Measurements from ENCODE around the gene OR1F1. TPM values are rescaled to one million over a fixed set of nuclear protein-coding genes. Genes with fewer than 3 reads are reported as not detected.
A peak's percentile ranks its signal among the peaks of the same experiment; 100 is the strongest.
"Not testable (repeated sequence)": the region's sequence is repeated elsewhere in the genome, so short reads cannot be mapped to it uniquely, and the experiment has no call there.

OR1F1 gene
- total RNA-seq, 1 donor from 2014 or later, result not detected

DNA sequence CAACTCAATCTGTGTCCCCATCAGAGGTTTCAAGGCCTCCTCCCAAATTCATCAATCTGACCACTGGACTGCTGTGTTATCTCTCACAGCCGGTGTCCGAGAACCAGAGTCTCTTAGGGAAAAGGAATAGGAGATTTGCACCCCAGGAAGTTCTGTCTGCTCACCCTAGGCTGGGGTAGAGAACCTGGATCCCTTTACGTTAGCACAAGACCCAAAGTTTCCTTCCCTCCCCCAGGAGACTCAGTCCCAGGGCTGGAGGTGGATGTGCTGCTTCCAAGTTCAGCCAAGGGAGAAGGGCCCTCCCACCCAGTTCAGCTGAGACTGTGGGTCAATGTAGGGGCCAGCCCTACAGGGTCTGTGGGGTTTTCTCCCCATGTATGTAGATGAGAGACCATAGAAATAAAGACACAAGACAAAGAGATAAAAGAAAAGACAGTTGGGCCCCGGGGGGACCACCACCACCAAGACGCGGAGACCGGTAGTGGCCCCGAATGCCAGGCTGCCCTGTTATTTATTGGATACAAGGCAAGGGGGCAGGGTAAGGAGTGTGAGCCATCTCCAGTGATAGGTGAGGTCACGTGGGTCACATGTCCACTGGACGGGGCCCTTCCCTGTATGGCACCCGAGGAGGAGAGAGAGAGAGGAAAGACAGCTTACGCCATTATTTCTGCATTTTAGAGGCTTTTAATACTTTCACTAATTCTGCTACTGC is 22.7 kb upstream of the OR1F1 start:
- Histone ChIP-seq H3K36me3 (no peaks in the 10 kb centered on the region), H3K4me1 (peaks cover 10% of the 10 kb centered on the region), H3K4me3 (peak overlapping the region in 1 of 2 donors; percentile 13), H3K27me3 (no peaks in the 10 kb centered on the region), H3K27ac (peak overlapping the region; percentile 5), H3K9me3 (no peaks in the 10 kb centered on the region)
- TF ChIP-seq POLR2A (IDR thresholded peaks at IDR 0.05) (no peak), POLR2AphosphoS5 (IDR thresholded peaks at IDR 0.05; ENCODE audit: insufficient read depth in 1 of 2, low read depth in 1 of 2) (no peak), CTCF (IDR thresholded peaks at IDR 0.05) (no peak)
- no peak for DNase-seq (ENCODE audit: extremely low spot score in 2 of 2)
- intact Hi-C loops (cut with DNase I), result no loop called here

GRCh38 chr16:3166505-3166886 is 21.5 kb upstream of the OR1F1 start:
- H3K36me3 ChIP-seq, result no peaks in the 10 kb centered on the region
- no peak overlapping the region for H3K4me3 ChIP-seq
- TF ChIP-seq POLR2AphosphoS5 (IDR thresholded peaks at IDR 0.05; ENCODE audit: insufficient read depth in 1 of 2, low read depth in 1 of 2), result no peak
- TF ChIP-seq CTCF (IDR thresholded peaks at IDR 0.05), result no peak
- no peak for TF ChIP-seq POLR2A (IDR thresholded peaks at IDR 0.05)
- DNase-seq (ENCODE audit: extremely low spot score in 2 of 2), result no peak
- no peaks in the 10 kb centered on the region for H3K27me3 ChIP-seq
- H3K27ac ChIP-seq, result no peak overlapping the region
- no peaks in the 10 kb centered on the region for H3K9me3 ChIP-seq
- intact Hi-C loops (cut with DNase I), result no loop called here
- H3K4me1 ChIP-seq, result peaks cover 21% of the 10 kb centered on the region

DNA sequence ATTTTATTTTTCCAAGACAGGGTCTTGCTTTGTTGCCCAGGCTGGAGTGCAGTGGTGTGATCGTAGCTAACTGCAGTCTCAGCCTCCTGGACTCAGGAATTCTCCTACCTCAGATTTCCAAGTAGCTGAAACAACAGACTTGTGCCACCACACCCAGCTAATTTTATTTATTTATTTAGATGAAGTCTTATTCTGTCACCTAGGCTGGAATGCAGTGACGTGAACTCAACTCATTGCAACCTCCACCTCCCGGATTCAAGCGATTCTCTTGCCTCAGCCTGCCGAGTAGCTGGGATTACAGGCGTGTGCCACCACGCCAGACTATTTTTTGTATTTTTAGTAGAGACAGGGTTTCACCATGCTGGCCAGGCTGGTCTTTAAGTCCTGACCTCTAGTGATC is 19.3 kb upstream of the OR1F1 start:
- H3K27me3 ChIP-seq; H3K36me3 ChIP-seq; H3K27ac ChIP-seq; intact Hi-C loops (cut with DNase I); H3K9me3 ChIP-seq; H3K4me3 ChIP-seq; DNase-seq (ENCODE audit: extremely low spot score in 2 of 2): not testable (repeated sequence)
- TF ChIP-seq POLR2AphosphoS5 (IDR thresholded peaks at IDR 0.05; ENCODE audit: insufficient read depth in 1 of 2, low read depth in 1 of 2), result peak in 1 of 2 donors; percentile 28
- H3K4me1 ChIP-seq, result peaks cover 29% of the 10 kb centered on the region

- Histone ChIP-seq H3K9me3 (no peaks in the 10 kb centered on the region), H3K4me1 (peaks cover 26% of the 10 kb centered on the region), H3K27me3 (peaks cover 3% of the 10 kb centered on the region), H3K4me3 (no peak overlapping the region), H3K36me3 (no peaks in the 10 kb centered on the region), H3K27ac (no peak overlapping the region)
- DNase-seq (ENCODE audit: extremely low spot score in 2 of 2), result no peak
- TF ChIP-seq POLR2AphosphoS5 (IDR thresholded peaks at IDR 0.05; ENCODE audit: insufficient read depth in 1 of 2, low read depth in 1 of 2) (no peak), POLR2A (IDR thresholded peaks at IDR 0.05) (no peak)
- intact Hi-C loops (cut with DNase I), result no loop called here
Measured at GRCh38 chr16:3170440-3171180, 17.4 kb upstream of the OR1F1 start.

DNA sequence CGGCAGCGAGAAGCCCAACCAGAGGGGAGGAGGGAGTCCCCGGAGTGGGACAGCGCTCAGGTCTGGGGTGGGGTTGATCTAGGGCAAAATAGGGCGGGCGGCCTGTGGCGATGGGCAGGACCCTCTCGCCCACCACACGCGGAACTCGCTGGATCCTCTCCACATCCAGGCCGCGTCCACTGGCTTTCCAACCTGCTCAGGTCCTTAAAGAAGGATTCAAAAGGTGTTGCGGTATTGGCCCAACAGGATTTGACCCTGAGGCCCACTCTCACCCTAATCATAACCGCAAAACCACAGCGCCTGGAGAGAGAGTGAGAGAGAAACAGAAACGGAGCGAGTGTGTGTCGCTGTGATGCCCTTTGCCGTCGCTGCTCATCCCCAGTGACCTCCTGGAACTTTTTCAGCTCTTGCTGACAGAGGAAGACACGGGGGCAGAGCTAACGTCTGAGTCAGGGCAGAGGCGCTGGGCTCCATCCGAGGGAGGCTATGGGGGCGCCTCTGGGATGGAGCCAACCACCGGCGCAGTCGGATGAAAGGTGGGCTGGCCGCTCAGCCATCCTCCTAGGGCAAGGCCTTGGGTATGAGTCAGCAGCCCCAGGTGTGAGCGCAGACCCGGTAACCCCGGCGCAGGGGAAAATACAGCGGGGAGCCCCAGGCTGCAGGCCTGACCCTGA is 16.7 kb upstream of the OR1F1 start:
- Histone ChIP-seq H3K9me3 (no peaks in the 10 kb centered on the region), H3K27me3 (peaks cover 3% of the 10 kb centered on the region), H3K4me1 (peaks cover 24% of the 10 kb centered on the region), H3K27ac (no peak overlapping the region), H3K36me3 (no peaks in the 10 kb centered on the region), H3K4me3 (peak overlapping the region in 1 of 2 donors; percentile 12)
- TF ChIP-seq POLR2AphosphoS5 (IDR thresholded peaks at IDR 0.05; ENCODE audit: insufficient read depth in 1 of 2, low read depth in 1 of 2) (no peak), CTCF (IDR thresholded peaks at IDR 0.05) (no peak), POLR2A (IDR thresholded peaks at IDR 0.05) (no peak)
- intact Hi-C loops (cut with DNase I), result no loop called here
- DNase-seq (ENCODE audit: extremely low spot score in 2 of 2), result no peak
